GM04503 (cell line): ENCODE results near the gene TMEM115.
A peak's percentile ranks its signal among the peaks of the same experiment; 100 is the strongest.

Experiments used
- DNase-seq: peaks from one replicate; pipeline ENCODE4 v3.0.0-alpha.2; 2012; ENCODE audit warnings: low read depth

TMEM115 gene

GRCh38 chr3:50358911-50359759, at the start of gene TMEM115:
Gene TMEM115, minus strand, starts transcription at chr3:50359521. Its CDS starts 458 bp downstream, at chr3:50359063.
- DNase-seq = peak; percentile 95

GRCh38 chr3:50408443-50408944, 49.2 kb upstream of the TMEM115 start:
- no peak for DNase-seq

- DNase-seq = no peak
Observed at GRCh38 chr3:50406487-50406886, 47.2 kb upstream of the TMEM115 start.

GRCh38 chr3:50405249-50405648, 45.9 kb upstream of the TMEM115 start:
- DNase-seq = no peak

GRCh38 chr3:50401978-50402595, 42.8 kb upstream of the TMEM115 start:
- no peak for DNase-seq

GRCh38 chr3:50396502-50396901, 37.2 kb upstream of the TMEM115 start:
- no peak for DNase-seq

GRCh38 chr3:50395070-50395860, 35.9 kb upstream of the TMEM115 start:
- DNase-seq = no peak

GRCh38 chr3:50393061-50393460, 33.7 kb upstream of the TMEM115 start:
- no peak for DNase-seq

- no peak for DNase-seq
Observed at GRCh38 chr3:50392101-50392715, 32.9 kb upstream of the TMEM115 start.

- no peak for DNase-seq
Observed at GRCh38 chr3:50390508-50391224, 31.3 kb upstream of the TMEM115 start.

GRCh38 chr3:50389414-50389767, 30.1 kb upstream of the TMEM115 start:
- DNase-seq = no peak

- DNase-seq = no peak
Observed at GRCh38 chr3:50388720-50389413, 29.5 kb upstream of the TMEM115 start.

GRCh38 chr3:50388016-50388719, 28.8 kb upstream of the TMEM115 start:
- DNase-seq = no peak

- DNase-seq = no peak
Observed at GRCh38 chr3:50385754-50386153, 26.4 kb upstream of the TMEM115 start.

GRCh38 chr3:50383750-50384149, 24.4 kb upstream of the TMEM115 start:
- DNase-seq = no peak

- no peak for DNase-seq
Observed at GRCh38 chr3:50382722-50383121, 23.4 kb upstream of the TMEM115 start.

GRCh38 chr3:50381383-50381782, 22.1 kb upstream of the TMEM115 start:
- no peak for DNase-seq

GRCh38 chr3:50380405-50381085, 21.2 kb upstream of the TMEM115 start:
- DNase-seq = no peak

- no peak for DNase-seq
Observed at GRCh38 chr3:50378757-50379156, 19.4 kb upstream of the TMEM115 start.

GRCh38 chr3:50378024-50378423, 18.7 kb upstream of the TMEM115 start:
- no peak for DNase-seq
